Endothelial cell of umbilical vein (primary cell): ENCODE data around the gene SPOUT1. TPM values are rescaled to one million over a fixed set of nuclear protein-coding genes. Genes with fewer than 3 reads are reported as not detected.
A peak's percentile ranks its signal among the peaks of the same experiment; 100 is the strongest.

ENCODE experiments used
- BruUV-seq: library from RNA; stranded (reverse); fragments of 400-500 nt; replicated peaks from 2 replicates; lab custom pipeline; 2021; lab: Mats Ljungman, UMichigan
- CTCF ChIA-PET: fragments of 300-600, 350-600 bp; sonication (Branson Sonifier 250); formaldehyde crosslinking; loops from one replicate; lab custom pipeline; 2021; ENCODE audit warnings: antibody characterized with exemption, inconsistent platforms; lab: Charles Lee
- POLR2A ChIA-PET: fragments of 300-600, 350-600 bp; sonication (Branson Sonifier 250); formaldehyde crosslinking; loops from one replicate; lab custom pipeline; 2021; ENCODE audit warnings: antibody characterized with exemption, inconsistent platforms; lab: Charles Lee
- DNase-seq: peaks from one replicate; pipeline ENCODE4 v3.0.0-alpha.2; 2011; ENCODE audit warnings: low read depth, low spot score
- FAIRE-seq: peaks from 2 replicates; lab custom pipeline; 2011; peaks lifted over from hg19 to GRCh38; lab: Jason Lieb, UNC
- H2AFZ ChIP-seq: 2 replicates; pipeline ENCODE4 v1.6.0; 2012; ENCODE audit warnings: low read depth, low read length, control low read depth, inconsistent platforms
- H3K27ac ChIP-seq: 2 replicates; pipeline ENCODE4 v1.5.1; 2011; ENCODE audit warnings: low read depth, mild to moderate bottlenecking, control low read depth, low read length, moderate library complexity; ENCODE audit not compliant: insufficient read depth
- H3K27me3 ChIP-seq, 2 experiments: 2 replicates each; pipeline versions ENCODE4 v1.6.0 to v1.6.1; 2011; ENCODE audit warnings: low read length in 2 of 2, mixed read lengths in 1 of 2; ENCODE audit not compliant: control insufficient read depth in 2 of 2, insufficient read depth in 2 of 2
- H3K36me3 ChIP-seq, 2 experiments: 2 replicates in 1 of 2; 3 replicates in 1 of 2; pipeline ENCODE4 v1.5.1; 2011; ENCODE audit warnings: low read length in 2 of 2, mild to moderate bottlenecking in 1 of 2, moderate library complexity in 1 of 2; ENCODE audit not compliant: control insufficient read depth in 2 of 2, insufficient read depth in 2 of 2; ENCODE audit errors: extremely low read depth in 1 of 2
- H3K4me1 ChIP-seq: 3 replicates; pipeline ENCODE4 v1.5.1; 2011; ENCODE audit warnings: mild to moderate bottlenecking, low read length; ENCODE audit not compliant: control insufficient read depth, insufficient read depth; ENCODE audit errors: extremely low read depth
- H3K4me2 ChIP-seq: 2 replicates; pipeline ENCODE4 v1.6.1; 2011; ENCODE audit warnings: low read length, control low read depth, mixed read lengths; ENCODE audit not compliant: insufficient read depth
- H3K4me3 ChIP-seq, 3 experiments: fragments of 200-600 bp in 1 of 3; sonication (generic), shearing (Covaris generic) in 1 of 3; replicated peaks in 1 of 3; 2 replicates each; pipeline ENCODE4 v1.5.1; 2011 to 2016; ENCODE audit warnings: control low read depth in 3 of 3, low read length in 3 of 3, mild to moderate bottlenecking in 2 of 3, inconsistent platforms in 1 of 3, low read depth in 1 of 3, moderate library complexity in 1 of 3; ENCODE audit not compliant: insufficient read depth in 1 of 3
- H3K79me2 ChIP-seq: 2 replicates; pipeline ENCODE4 v1.6.0; 2012; ENCODE audit warnings: low read length, inconsistent platforms; ENCODE audit not compliant: control insufficient read depth, insufficient read depth
- H3K9ac ChIP-seq: replicated peaks from 2 replicates; pipeline ENCODE3; 2011; ENCODE audit warnings: low read length, control low read depth; ENCODE audit not compliant: insufficient read depth; ENCODE audit errors: extremely low read depth
- H3K9me1 ChIP-seq: replicated peaks from 3 replicates; pipeline ENCODE4 v1.6.0; 2011; ENCODE audit warnings: mild to moderate bottlenecking, low read length; ENCODE audit not compliant: control insufficient read depth, insufficient read depth; ENCODE audit errors: extremely low read depth
- H3K9me3 ChIP-seq: replicated peaks from 2 replicates; pipeline ENCODE4 v1.5.1; 2012; ENCODE audit warnings: low read length, inconsistent platforms; ENCODE audit not compliant: control insufficient read depth, insufficient read depth
- H4K20me1 ChIP-seq: replicated peaks from 2 replicates; pipeline ENCODE3; 2011; ENCODE audit warnings: mild to moderate bottlenecking, low read length; ENCODE audit not compliant: control insufficient read depth, insufficient read depth; ENCODE audit errors: extremely low read depth
- EZH2 ChIP-seq: IDR thresholded peaks from 2 replicates; pipeline ENCODE4 v1.6.1; 2012; ENCODE audit warnings: borderline replicate concordance, low read depth, mild to moderate bottlenecking, moderate library complexity, low read length, inconsistent platforms; ENCODE audit not compliant: severe bottlenecking
- GATA2 ChIP-seq: IDR thresholded peaks from 2 replicates; pipeline ENCODE4 v1.7.0; 2011; ENCODE audit warnings: low read depth, mild to moderate bottlenecking, moderate library complexity, mixed read lengths, low read length; ENCODE audit not compliant: insufficient read length, insufficient read depth
- POLR2A ChIP-seq: IDR thresholded peaks from 2 replicates; pipeline ENCODE4 v1.6.1; 2012; ENCODE audit warnings: low read depth, mild to moderate bottlenecking, control low read depth, low read length
- POLR2AphosphoS5 ChIP-seq: IDR thresholded peaks from 2 replicates; pipeline ENCODE4 v1.6.1; 2012; ENCODE audit warnings: low read depth, mild to moderate bottlenecking, control low read depth, low read length, moderate library complexity; ENCODE audit not compliant: insufficient read depth
- dilution Hi-C: fragments of 300-500 bp; cut with MboI; formaldehyde crosslinking; loops from one replicate; pipeline ENCODE4 v1.15.0; 2019; ENCODE audit warnings: low sequenced_read_pairs; ENCODE audit not compliant: extremely low pct_ligation_motif_present
- intact Hi-C: fragments of 100-400 bp; cut with micrococcal nuclease; formaldehyde crosslinking; loops from one replicate; pipeline ENCODE4 v1.10.0; 2022
- polyA plus RNA-seq, 4 experiments: library from polyadenylated mRNA; depleted of rRNA in 3 of 4; stranded (reverse) in 3 of 4; unstranded in 1 of 4; fragments of >200 nt; gene quantifications; 2 replicates each; pipeline versions ENCODE4 v1.2.1 to v1.2.3, GENCODE V29; 2011 to 2012; ENCODE audit warnings: missing spikeins in 1 of 4
- total RNA-seq: library from RNA; stranded (reverse); gene quantifications from 2 replicates; pipeline ENCODE4 v1.2.3, GENCODE V29; 2021

Gene SPOUT1
- total and polyA plus RNA-seq, 2 donors (not counting 3 experiments of a cell fraction or from before 2014, with no cell fraction given): 50.4 to 51.6 TPM

GRCh38 chr9:128771745-128772519 is 57.7 kb downstream of the SPOUT1 start, which contains the start of gene ZER1:
Gene ZER1, minus strand, starts transcription at chr9:128771927. Its CDS starts 16,362 bp downstream, at chr9:128755565.
- peak; percentile 59 for FAIRE-seq
- ChIA-PET CTCF (interaction anchor here (1.1 to 1.4 kb wide), 4 partner anchors 10 to 55 kb away, joined by 3 to 7 read pairs (median 6); partner anchors contain the start of gene ENDOG), POLR2A (interaction anchor here (0.6 kb wide), 1 partner anchor 43 kb away, joined by 5 read pairs; no protein-coding TSS in a partner anchor)
- TF ChIP-seq POLR2AphosphoS5 (peak; percentile 93), EZH2 (no peak), POLR2A (peak; percentile 66), GATA2 (no peak)
- peaks cover 7% of the 10 kb centered on the region for H3K4me1 ChIP-seq
- dilution Hi-C loops (no loop called here), intact Hi-C loops (loop anchor here (1.0 kb wide), 3 partner anchors 15 to 137 kb away; partner anchors contain the start of genes TBC1D13 and ZDHHC12)
- peak within 1 kb of the TSS; percentile 77 for H2AFZ ChIP-seq
- peak within 1 kb of the TSS; percentile 56 for H3K4me2 ChIP-seq
- peak; percentile 81 for DNase-seq
- H4K20me1 ChIP-seq: no peaks in the 10 kb centered on the region
- peak within 1 kb of the TSS; percentile 83 for H3K9ac ChIP-seq
- peak within 1 kb of the TSS; percentile 39 for H3K27ac ChIP-seq
- TSS peak; percentile 88 for BruUV-seq
- no peaks in the 10 kb centered on the region for H3K9me3 ChIP-seq
- no peaks in the 10 kb centered on the region for H3K36me3 ChIP-seq
- H3K9me1 ChIP-seq: no peaks in the 10 kb centered on the region
- H3K27me3 ChIP-seq: no peaks in the 10 kb centered on the region
- H3K4me3 ChIP-seq: peak within 1 kb of the TSS; percentile 49 to 86 (median 66)
- H3K79me2 ChIP-seq: no peaks in the 10 kb centered on the region
